HG03342 (cell line): ENCODE results near the gene MEIS1.
"Not testable (repeated sequence)": the region's sequence is repeated elsewhere in the genome, so short reads cannot be mapped to it uniquely, and the experiment has no call there.

Experiments
- ATAC-seq: cut with Tn5 transposase; IDR thresholded peaks from one replicate; pipeline ENCODE4 v1.9.1; 2021; ENCODE audit warnings: mild to moderate bottlenecking, moderate library complexity; ENCODE audit not compliant: unreplicated experiment

MEIS1 gene

GRCh38 chr2:66464930-66465637 is 30.2 kb downstream of the MEIS1 start:
- no peak for ATAC-seq

- no peak for ATAC-seq
Observed at GRCh38 chr2:66466433-66466832, 31.5 kb downstream of the MEIS1 start.

- no peak for ATAC-seq
Observed at GRCh38 chr2:66467718-66468117, 32.8 kb downstream of the MEIS1 start.

- ATAC-seq: no peak
Observed at GRCh38 chr2:66469214-66469902, 34.4 kb downstream of the MEIS1 start.

DNA sequence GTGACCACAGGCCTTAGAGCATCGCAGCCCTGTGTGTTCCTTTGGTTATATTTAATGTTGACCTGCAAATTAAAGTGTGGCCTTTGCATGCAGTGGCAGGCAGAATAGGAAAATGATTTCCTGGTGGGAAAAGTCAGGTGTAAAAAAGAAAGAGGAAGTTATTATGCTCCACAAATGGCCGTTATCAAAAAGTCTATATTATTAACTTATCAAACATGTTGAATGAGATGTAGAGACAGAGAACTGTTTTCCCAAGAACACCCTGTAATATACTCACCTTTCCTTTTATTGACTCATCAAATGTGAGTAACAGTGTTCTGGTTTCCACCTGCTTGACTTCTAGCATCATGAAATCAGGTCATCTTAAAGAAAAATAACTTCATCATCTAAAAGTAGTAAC is 35.3 kb downstream of the MEIS1 start:
- ATAC-seq: no peak

GRCh38 chr2:66472225-66472843 is 37.4 kb downstream of the MEIS1 start:
- no peak for ATAC-seq

DNA sequence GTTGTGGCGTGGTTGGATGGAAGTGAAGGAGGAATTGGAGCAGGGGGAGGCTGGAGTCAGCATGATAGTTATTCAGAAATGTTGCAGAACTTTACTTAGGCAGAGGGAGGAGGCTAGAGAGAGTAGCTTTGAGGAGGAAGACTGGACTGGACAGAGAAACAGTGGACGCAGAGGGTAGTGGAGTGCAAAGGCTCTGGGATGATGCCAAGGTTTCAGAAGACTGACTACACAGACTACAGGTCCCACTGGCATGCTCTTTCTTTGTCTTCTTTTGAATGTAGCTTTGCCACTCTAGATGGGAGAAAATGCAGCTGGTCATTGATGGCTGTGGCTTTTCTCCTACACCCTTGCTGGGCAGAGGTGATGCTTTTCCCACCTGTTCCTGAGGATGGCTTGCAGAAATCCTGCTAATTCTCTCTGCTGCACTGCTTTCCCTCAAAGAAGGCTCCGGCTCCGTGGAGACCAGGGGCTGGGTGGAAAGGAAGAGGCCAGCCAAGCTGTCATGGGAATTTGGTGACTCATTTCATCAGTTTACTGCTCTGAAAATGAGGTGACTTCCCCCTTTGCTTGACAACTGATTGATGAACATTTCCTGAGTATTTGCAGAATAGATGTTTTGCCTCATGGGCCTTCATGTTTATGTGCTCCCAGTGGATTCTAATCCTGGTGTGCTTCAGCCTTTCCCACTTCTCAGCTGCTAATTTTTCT is 42.4 kb downstream of the MEIS1 start:
- no peak for ATAC-seq

DNA sequence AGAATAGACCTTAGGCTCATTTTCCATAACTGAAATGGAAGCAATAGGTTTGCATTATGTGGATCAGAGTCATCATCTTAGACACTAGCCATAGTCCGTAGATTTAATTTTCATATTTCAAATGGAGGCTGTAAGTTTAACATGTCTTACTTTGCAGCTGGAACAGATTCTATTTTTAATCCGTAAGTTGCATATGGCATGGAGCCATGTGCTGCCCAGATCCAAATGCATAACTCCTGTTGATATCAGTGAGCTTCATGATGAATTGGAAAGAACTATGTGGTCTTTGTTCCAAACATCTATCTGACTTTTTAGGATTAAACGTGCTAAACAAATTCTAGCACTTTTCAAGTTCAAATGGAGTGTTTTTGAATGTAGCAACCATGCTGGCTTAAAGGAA is 43.4 kb downstream of the MEIS1 start:
- ATAC-seq: no peak

GRCh38 chr2:66478731-66479316 is 43.9 kb downstream of the MEIS1 start:
- no peak for ATAC-seq

GRCh38 chr2:66481100-66481549 is 46.2 kb downstream of the MEIS1 start:
- ATAC-seq: no peak

DNA sequence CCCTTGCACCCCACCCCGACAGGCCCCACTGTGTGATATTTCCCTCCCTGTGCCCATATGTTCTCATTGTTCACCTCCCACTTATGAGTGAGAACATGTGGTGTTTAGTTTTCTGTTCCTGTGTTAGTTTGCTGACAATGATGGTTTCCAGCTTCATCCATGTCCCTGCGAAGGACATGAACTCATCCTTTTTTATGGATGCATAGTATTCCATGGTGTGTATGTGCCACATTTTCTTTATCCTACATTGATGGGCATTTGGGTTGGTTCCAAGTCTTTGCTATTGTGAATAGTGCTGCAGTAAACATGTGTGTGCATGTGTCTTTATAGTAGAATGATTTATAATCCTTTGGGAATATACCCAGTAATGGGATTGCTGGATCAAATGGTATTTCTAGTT is 50.3 kb downstream of the MEIS1 start:
- ATAC-seq: not testable (repeated sequence)

GRCh38 chr2:66488946-66489345 is 54.0 kb downstream of the MEIS1 start:
- no peak for ATAC-seq

DNA sequence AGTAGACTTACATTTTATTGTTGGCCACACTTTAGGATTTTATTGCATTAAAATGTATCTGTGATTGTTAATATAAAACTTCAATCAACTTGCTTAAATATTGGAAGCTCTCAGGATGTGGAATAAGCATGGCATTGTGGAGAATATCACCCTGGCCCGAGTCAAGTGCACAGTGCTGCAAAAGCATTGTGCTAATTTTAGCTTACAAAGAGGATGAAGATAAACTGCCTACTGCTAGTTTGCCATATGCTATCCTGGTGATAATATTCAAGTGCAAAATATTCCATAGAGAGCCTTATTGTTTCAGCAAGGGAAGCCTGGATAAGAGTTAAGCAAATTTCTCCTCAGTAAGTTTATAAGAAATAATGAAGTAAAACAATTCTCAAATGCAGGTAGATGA is 54.5 kb downstream of the MEIS1 start:
- no peak for ATAC-seq

GRCh38 chr2:66490588-66491001 is 55.7 kb downstream of the MEIS1 start:
- ATAC-seq: no peak

DNA sequence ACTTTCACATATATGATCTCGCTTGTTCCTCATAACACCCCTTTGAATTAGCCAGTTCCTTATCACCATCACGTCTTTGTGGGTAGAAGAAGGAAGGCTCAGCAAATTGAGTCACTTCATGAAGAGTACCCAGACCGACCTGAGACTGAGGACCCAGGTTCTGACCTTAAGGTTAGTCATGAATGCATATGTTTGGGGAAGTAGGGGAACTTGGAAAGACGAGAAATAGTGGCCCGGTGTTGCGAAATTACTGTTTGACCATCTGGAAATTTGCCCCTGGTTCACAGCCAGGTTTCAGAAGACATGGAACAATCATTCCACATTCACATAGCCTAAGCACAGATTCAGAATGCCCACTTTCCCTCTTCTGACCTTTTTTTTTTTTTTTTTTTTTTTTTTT is 59.8 kb downstream of the MEIS1 start:
- ATAC-seq: no peak

- ATAC-seq: no peak
Observed at GRCh38 chr2:66495788-66496640, 61.1 kb downstream of the MEIS1 start.

GRCh38 chr2:66496670-66497420 is 61.9 kb downstream of the MEIS1 start:
- no peak for ATAC-seq

GRCh38 chr2:66497431-66498288 is 62.7 kb downstream of the MEIS1 start:
- ATAC-seq: no peak
